ENCODE measurements around the gene HCN1.

The HCN1 gene

GRCh38 chr5:45402804-45403455, 293.2 kb downstream of the HCN1 start:
- DNase-seq (ENCODE audit: low read depth in 1 of 2, low spot score in 1 of 2): no peak
- TF ChIP-seq SPI1 (IDR thresholded peaks at IDR 0.05; ENCODE audit: borderline replicate concordance, low read depth) (no peak), POLR2AphosphoS5 (IDR thresholded peaks at IDR 0.05; ENCODE audit: low read depth) (no peak), GABPA (IDR thresholded peaks at IDR 0.05; ENCODE audit: low read depth) (no peak), CTCF (IDR thresholded peaks at IDR 0.05; ENCODE audit: insufficient read depth, low read length) (no peak), REST (IDR thresholded peaks at IDR 0.05; ENCODE audit: insufficient replicate concordance, low read depth) (no peak)
- Histone ChIP-seq H3K4me3 (replicated peaks; ENCODE audit: insufficient read depth, low read length) (no peak overlapping the region), H3K27me3 (ENCODE audit: insufficient read depth, poor library complexity, severe bottlenecking) (no peaks in the 10 kb centered on the region), H3K27ac (replicated peaks) (no peak overlapping the region)

- H3K27me3 ChIP-seq (ENCODE audit: insufficient read depth, poor library complexity, severe bottlenecking): no peaks in the 10 kb centered on the region
- H3K27ac ChIP-seq (replicated peaks): no peak overlapping the region
- no peak overlapping the region for H3K4me3 ChIP-seq (replicated peaks; ENCODE audit: insufficient read depth, low read length)
- TF ChIP-seq REST (IDR thresholded peaks at IDR 0.05; ENCODE audit: insufficient replicate concordance, low read depth): no peak
- no peak for TF ChIP-seq POLR2AphosphoS5 (IDR thresholded peaks at IDR 0.05; ENCODE audit: low read depth)
- no peak for TF ChIP-seq CTCF (IDR thresholded peaks at IDR 0.05; ENCODE audit: insufficient read depth, low read length)
- TF ChIP-seq SPI1 (IDR thresholded peaks at IDR 0.05; ENCODE audit: borderline replicate concordance, low read depth): no peak
- no peak for TF ChIP-seq GABPA (IDR thresholded peaks at IDR 0.05; ENCODE audit: low read depth)
- DNase-seq (ENCODE audit: low read depth in 1 of 2, low spot score in 1 of 2): no peak
Measured at GRCh38 chr5:45399041-45399440, 297.1 kb downstream of the HCN1 start.

- Histone ChIP-seq H3K27ac (replicated peaks) (no peak overlapping the region), H3K27me3 (ENCODE audit: insufficient read depth, poor library complexity, severe bottlenecking) (no peaks in the 10 kb centered on the region), H3K4me3 (replicated peaks; ENCODE audit: insufficient read depth, low read length) (no peak overlapping the region)
- DNase-seq (ENCODE audit: low read depth in 1 of 2, low spot score in 1 of 2): no peak
- no peak for TF ChIP-seq SPI1 (IDR thresholded peaks at IDR 0.05; ENCODE audit: borderline replicate concordance, low read depth)
- TF ChIP-seq CTCF (IDR thresholded peaks at IDR 0.05; ENCODE audit: insufficient read depth, low read length): no peak
- no peak for TF ChIP-seq GABPA (IDR thresholded peaks at IDR 0.05; ENCODE audit: low read depth)
- no peak for TF ChIP-seq POLR2AphosphoS5 (IDR thresholded peaks at IDR 0.05; ENCODE audit: low read depth)
- TF ChIP-seq REST (IDR thresholded peaks at IDR 0.05; ENCODE audit: insufficient replicate concordance, low read depth): no peak
Measured at GRCh38 chr5:45385321-45386058, 310.7 kb downstream of the HCN1 start.

Data from HL-60 (cell line).